Activated CD4-positive, alpha-beta T cell treated with anti-CD3 and anti-CD28 coated beads, Interleukin-2, amount 50 U/mL, for 16 hours (primary cell): Measurements from ENCODE around the gene MAP4K2.

Experiments
- DNase-seq: peaks from one replicate; pipeline ENCODE4 v3.0.0-alpha.2; 2020

The MAP4K2 gene

GRCh38 chr11:64810891-64811272 is 7.9 kb upstream of the MAP4K2 start:
- no peak for DNase-seq

- DNase-seq = peak; percentile 93
These were observed 7.4 kb upstream of the MAP4K2 start, which contains the start of gene MEN1 for GRCh38 chr11:64810271-64810890. MEN1 (minus strand) TSS chr11:64810551; CDS start chr11:64810109, 442 bp downstream.

DNA sequence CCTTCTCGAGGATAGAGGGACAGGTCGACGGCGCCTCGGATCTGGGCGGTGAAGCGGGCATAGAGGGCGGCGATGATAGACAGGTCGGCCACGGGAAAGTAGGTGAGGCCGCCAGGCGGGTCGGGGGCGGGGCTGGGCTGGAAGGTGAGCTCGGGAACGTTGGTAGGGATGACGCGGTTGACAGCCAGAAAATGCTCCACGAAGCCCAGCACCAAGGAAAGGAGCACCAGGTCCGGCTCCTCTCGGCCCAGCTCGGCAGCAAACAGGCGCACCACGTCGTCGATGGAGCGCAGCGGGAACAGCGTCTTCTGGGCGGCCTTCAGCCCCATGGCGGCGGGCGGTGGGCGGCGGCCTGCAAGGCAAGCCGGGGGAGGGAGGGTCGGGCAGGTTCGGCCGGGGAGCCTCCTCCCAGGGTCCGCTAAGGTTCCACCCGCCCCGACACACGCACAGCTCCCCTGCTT is 6.8 kb upstream of the MAP4K2 start:
- peak; percentile 7 for DNase-seq

DNA sequence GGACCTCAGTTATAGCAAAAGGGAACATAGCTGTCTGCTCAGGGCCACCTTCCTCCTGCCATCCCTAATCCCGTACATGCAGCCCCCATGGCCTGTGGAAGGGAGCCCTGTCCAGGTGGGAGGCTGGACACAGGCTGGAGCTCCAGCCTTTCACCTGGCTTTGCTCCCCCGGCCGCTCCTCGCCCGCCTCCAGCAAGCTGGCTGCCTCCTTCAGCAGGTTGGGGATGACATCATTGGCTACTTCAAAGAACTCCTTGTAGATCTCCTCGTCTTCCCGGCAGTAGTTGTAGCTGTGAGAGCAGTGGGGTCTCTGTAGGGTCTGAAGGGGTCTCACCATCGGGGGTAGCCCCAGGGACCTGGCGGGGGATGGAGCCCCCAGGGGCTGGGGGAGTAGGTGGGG is 2.5 kb upstream of the MAP4K2 start:
- no peak for DNase-seq

- DNase-seq = no peak
These were observed 1.6 kb upstream of the MAP4K2 start for GRCh38 chr11:64804346-64805210.

GRCh38 chr11:64803846-64804345 is 882 bp upstream of the MAP4K2 start:
- no peak for DNase-seq

- peak; percentile 48 for DNase-seq
These were observed 450 bp downstream of the MAP4K2 start for GRCh38 chr11:64802370-64803157.

GRCh38 chr11:64801561-64802369 is 1.2 kb downstream of the MAP4K2 start:
- DNase-seq = peak; percentile 15

GRCh38 chr11:64801158-64801464 is 1.9 kb downstream of the MAP4K2 start:
- DNase-seq = no peak

- DNase-seq = no peak
These were observed 2.5 kb downstream of the MAP4K2 start for GRCh38 chr11:64800303-64801157.

DNA sequence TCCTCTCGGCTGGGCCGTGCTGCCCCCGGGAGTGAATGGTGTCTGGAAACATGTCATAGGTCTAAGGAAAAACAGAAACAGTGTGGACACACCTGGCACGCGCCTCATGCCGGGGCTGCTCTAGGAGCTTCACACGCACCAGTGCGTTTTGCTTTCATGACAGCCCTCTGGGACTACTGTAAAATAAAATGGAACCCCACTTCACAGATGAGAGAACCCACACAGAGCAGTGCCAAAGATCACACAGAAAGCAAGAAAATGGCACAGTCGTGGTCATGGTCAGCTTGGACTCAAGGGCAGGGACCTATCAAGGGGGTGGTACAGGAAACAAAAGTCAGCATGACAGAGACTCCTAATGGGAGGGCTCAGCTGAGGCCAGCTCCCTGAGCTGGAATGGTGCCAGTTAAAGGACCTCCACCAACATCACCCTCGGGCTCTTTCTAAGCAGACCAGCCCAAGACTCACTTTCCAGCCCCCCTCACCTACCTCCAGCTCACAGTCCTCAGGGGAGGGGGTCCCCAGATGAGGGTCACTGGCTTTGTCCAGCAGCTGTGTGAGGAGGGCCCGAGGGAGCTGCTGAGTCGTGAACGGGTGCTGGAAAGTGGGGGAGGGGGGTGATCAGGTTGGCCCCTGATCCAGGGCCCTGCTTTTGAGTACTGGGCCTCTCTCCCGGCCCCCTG is 3.3 kb downstream of the MAP4K2 start:
- DNase-seq = no peak

DNA sequence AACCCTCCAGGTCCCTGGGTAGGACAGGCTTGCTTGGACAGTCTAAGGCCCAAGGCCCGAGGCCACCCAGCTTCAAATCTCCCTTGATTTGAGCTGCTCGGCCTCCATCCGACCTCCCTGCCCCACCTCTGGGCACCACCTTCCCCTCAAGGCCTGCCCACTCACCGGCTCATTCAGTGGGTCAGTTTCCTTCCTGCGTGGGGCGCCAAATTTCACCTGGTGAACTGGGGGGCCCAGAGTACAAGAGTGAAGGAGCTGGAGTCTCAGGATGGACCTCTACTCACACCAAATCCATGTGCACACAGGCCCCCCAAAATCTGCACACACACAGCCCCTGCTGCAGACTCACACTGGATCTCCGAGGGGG is 3.8 kb downstream of the MAP4K2 start:
- DNase-seq = no peak

DNA sequence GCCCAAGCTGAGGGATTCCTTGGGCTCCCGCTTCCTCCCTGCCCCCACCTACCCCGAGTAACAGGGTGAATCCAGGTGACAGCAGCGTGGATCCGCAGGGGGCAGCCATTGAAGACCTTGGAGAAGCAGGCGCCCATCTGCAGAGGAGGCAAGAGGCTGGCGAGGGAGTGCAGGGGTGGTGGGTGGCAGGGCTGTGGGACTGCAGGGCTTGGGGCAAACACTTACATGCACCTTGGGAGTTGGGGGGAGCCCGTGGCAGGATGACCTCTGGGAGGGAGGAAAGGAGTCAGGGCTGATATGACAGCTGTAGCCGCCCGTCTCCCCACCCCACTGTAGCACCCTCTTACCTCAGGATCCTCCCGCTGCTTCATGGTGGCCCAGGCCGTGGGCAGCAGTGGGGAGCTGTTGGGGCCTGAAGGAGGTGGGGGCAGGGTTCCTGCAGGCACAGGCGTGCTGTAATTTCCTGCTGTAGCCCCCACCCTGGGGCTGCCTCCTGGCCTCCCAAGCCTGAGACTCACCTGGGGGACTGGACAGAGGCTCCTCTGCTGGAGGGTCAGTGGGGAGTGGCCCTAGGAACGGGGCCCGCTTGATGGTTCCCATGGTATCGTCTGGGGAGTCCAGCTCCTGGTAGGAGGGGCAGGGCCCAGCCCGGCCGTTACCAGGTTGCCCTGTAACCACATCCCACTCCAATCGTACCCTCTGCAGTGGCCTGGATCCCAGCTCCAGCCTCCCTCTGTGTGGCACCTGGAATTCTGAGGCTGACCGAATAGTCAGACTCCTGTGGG is 6.1 kb downstream of the MAP4K2 start:
- DNase-seq = no peak

DNA sequence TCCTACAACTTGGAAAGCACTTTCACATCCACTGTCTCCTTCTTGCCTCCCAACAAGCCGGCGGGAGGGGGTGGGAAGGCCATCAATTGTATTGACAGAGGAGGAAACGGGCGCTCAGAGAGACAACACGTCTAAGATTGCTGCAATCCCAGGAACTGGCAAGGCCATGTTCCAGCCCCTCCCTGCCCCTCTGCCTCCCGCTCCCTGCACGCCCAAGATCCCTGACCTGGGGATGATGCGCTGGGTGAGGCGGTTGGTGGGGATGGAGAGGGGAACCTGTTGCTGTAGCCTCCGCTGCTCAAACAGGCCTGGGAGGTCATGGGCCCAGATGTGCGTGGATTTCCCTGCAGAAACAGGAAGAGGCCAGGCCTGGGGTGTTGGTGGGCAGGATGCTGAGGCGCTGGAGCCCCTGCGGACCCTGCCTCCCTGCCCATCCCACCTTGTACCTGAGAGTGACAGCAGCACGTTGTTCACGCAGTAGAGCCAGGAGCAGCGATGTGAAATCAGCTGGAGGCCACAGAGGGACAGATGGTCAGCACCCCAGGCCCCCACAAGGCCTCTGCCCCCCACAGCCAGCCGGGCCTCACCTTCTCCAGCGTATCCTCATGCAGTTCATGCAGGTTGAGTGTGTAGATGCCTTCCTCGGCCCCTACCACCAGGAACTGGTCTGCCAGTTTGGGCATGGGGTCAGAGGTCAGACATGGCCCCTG is 6.8 kb downstream of the MAP4K2 start:
- DNase-seq = no peak

- DNase-seq = no peak
These were observed 8.5 kb downstream of the MAP4K2 start for GRCh38 chr11:64794526-64794925.

- DNase-seq = no peak
These were observed 9.5 kb downstream of the MAP4K2 start for GRCh38 chr11:64793271-64794160.

DNA sequence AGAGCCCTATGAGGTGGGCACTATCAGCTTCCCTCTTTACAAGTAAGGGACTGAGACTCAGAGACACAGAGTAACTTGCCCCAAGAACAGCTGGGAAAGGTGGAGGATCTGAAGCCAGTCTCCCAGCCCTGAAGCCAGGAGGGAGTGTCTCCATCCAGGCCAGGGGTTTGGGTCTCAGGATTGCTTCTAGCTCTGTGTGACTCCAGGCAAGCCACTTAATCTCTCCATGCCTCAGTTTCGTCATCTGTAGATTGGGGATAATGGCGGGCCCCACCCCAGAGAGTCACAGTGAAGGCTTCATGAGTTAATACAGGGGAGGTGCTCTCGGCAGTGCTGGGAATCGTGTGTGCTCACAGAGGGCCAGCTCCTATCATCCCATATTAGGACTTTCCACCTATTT is 10.5 kb downstream of the MAP4K2 start:
- no peak for DNase-seq

DNA sequence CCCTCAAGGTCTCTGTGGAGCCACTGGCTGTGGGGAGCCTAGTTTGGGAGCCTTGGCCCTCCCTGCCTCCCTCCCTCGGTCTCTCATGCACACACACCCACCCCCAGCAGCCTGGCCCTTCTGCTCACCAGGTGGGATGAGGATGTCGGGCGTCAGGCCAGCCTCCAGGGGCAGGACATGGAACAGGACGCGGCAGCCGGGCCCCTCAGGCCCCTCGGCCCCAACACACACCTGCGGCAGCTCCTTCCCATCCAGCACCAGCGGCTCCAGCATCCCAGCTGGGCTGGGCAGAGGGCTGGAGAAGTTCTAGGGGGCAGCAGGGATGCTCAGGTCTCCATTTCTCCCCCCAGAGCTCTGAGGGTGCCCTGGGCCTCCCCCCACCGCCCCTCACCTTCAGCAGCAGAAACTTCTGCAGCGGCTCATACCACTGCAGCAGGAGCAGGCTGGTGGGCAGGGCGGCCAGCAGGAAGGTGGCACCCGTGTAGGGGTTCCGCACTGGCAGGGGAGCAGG is 11.2 kb downstream of the MAP4K2 start:
- DNase-seq = no peak
